ENCODE data around the gene THUMPD2. TPM values are rescaled to one million over a fixed set of nuclear protein-coding genes. Genes with fewer than 3 reads are reported as not detected.

THUMPD2 gene
- polyA plus RNA-seq, 4 donors: 6.5 to 23.8 (median 9.8) TPM

DNA sequence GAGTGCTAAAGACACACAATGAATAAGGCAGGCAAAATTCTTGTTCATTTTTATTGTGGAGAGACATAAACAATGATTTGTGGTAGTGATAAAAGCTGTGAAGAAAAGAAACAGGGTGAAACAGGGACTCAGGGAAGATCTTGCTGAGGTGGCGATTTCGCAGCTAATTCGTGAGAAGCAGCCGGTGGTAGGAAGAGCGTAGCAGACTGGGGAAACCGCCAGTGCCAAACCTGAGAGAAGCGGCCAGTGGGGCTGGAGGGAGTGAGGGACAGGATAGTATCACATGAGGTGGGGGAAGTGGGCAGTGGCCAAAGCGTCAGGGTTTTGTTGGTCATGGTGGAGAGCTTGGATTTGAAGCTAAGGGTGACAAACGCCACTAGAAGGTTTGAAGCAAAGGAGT is 71.1 kb downstream of the THUMPD2 start:
- no peaks in the 10 kb centered on the region for H3K9me3 ChIP-seq (ENCODE audit: control insufficient read depth in 2 of 2, insufficient read depth in 1 of 2, low read depth in 1 of 2, low read length in 1 of 2)
- H3K4me3 ChIP-seq (ENCODE audit: low read depth in 1 of 3, low read length in 3 of 3): no peak overlapping the region
- no peaks in the 10 kb centered on the region for H3K4me1 ChIP-seq (ENCODE audit: control insufficient read depth in 3 of 3, insufficient read depth in 2 of 3, low read depth in 1 of 3, low read length in 2 of 3)
- no peak for DNase-seq
- no peak overlapping the region for H3K27ac ChIP-seq (ENCODE audit: low read depth in 1 of 3, low read length in 2 of 3)
- H3K27me3 ChIP-seq (ENCODE audit: control insufficient read depth in 3 of 3, insufficient read depth in 3 of 3, low read length in 3 of 3): no peaks in the 10 kb centered on the region
- no peak for FAIRE-seq
- no peaks in the 10 kb centered on the region for H3K36me3 ChIP-seq (ENCODE audit: control insufficient read depth in 3 of 3, insufficient read depth in 2 of 3, low read depth in 1 of 3, low read length in 3 of 3)
- 94 to 97% (median 96%) methylated on average over 9 of the region's 9 CpGs for WGBS, 3 donors

DNA sequence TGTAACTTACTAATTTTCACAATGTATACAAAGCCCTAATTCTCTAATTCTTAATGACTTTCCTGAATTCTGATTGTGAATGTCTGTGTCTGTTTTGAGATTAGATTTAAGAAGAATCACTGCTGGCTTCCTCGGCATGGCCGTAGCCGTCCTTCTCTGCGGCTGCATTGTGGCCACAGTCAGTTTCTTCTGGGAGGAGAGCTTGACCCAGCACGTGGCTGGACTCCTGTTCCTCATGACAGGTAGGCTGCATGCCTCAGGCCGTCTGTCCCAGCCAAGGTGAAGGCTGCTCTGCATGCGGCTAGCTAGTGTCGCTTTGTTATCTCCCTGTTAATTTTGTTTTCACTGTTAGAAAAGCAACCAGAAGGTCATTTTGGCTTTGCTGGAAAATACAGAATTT is 72.1 kb downstream of the THUMPD2 start:
- H3K36me3 ChIP-seq (ENCODE audit: control insufficient read depth in 3 of 3, insufficient read depth in 2 of 3, low read depth in 1 of 3, low read length in 3 of 3): no peaks in the 10 kb centered on the region
- no peak for FAIRE-seq
- H3K27me3 ChIP-seq (ENCODE audit: control insufficient read depth in 3 of 3, insufficient read depth in 3 of 3, low read length in 3 of 3): no peaks in the 10 kb centered on the region
- WGBS, 3 donors: 91 to 93% (median 92%) methylated on average over 8 of the region's 8 CpGs
- H3K4me1 ChIP-seq (ENCODE audit: control insufficient read depth in 3 of 3, insufficient read depth in 2 of 3, low read depth in 1 of 3, low read length in 2 of 3): no peaks in the 10 kb centered on the region
- DNase-seq: no peak
- no peak overlapping the region for H3K27ac ChIP-seq (ENCODE audit: low read depth in 1 of 3, low read length in 2 of 3)
- H3K4me3 ChIP-seq (ENCODE audit: low read depth in 1 of 3, low read length in 3 of 3): no peak overlapping the region
- peaks cover 0 to 5% of the 10 kb centered on the region in 2 donors for H3K9me3 ChIP-seq (ENCODE audit: control insufficient read depth in 2 of 2, insufficient read depth in 1 of 2, low read depth in 1 of 2, low read length in 1 of 2)

DNA sequence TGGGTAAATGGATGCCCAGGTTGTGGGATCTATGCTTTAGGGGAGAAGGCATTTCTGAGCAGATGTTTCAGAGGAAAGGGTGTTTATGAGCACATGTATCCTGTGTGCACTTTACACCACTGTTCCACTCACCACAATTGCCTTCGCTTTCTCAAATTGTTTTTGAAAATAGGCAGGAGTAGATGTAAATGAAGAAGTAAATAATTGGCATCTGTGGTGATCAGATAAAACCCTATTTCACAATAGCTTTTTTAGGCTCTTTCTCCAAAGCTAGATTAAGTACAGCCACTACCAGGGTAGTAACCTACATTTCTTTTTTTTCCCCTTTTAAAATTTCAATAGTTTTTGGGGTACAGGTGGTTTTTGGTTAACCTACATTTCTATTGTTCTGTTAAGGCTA is 72.7 kb downstream of the THUMPD2 start:
- no peaks in the 10 kb centered on the region for H3K27me3 ChIP-seq (ENCODE audit: control insufficient read depth in 3 of 3, insufficient read depth in 3 of 3, low read length in 3 of 3)
- no peak overlapping the region for H3K4me3 ChIP-seq (ENCODE audit: low read depth in 1 of 3, low read length in 3 of 3)
- no peaks in the 10 kb centered on the region for H3K36me3 ChIP-seq (ENCODE audit: control insufficient read depth in 3 of 3, insufficient read depth in 2 of 3, low read depth in 1 of 3, low read length in 3 of 3)
- WGBS, 3 donors: 88 to 97% (median 92%) methylated on average over 1 of the region's 1 CpG
- no peak overlapping the region for H3K27ac ChIP-seq (ENCODE audit: low read depth in 1 of 3, low read length in 2 of 3)
- DNase-seq: no peak
- H3K4me1 ChIP-seq (ENCODE audit: control insufficient read depth in 3 of 3, insufficient read depth in 2 of 3, low read depth in 1 of 3, low read length in 2 of 3): no peaks in the 10 kb centered on the region
- FAIRE-seq: no peak
- H3K9me3 ChIP-seq (ENCODE audit: control insufficient read depth in 2 of 2, insufficient read depth in 1 of 2, low read depth in 1 of 2, low read length in 1 of 2): peaks cover 0 to 5% of the 10 kb centered on the region in 2 donors

DNA sequence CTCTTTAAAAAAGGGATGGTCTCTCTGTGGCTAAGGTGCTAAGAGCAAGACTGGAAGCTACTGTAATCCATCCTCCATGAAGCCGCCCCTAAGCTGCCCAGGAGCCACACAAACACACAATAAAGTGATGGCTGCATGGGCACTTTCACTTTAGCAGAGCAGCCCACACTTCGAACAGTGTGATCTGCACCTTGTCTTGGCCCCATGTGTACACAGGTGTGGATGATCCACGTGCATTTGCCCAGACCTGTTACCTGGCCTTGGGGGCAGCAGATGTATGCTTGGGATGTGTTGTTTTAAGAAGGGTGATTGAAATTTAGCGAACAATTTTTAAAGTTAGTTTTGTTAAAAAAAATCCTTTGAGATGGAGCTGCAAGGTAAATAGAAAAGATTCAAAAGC is 73.4 kb downstream of the THUMPD2 start:
- H3K27me3 ChIP-seq (ENCODE audit: control insufficient read depth in 3 of 3, insufficient read depth in 3 of 3, low read length in 3 of 3): no peaks in the 10 kb centered on the region
- no peaks in the 10 kb centered on the region for H3K4me1 ChIP-seq (ENCODE audit: control insufficient read depth in 3 of 3, insufficient read depth in 2 of 3, low read depth in 1 of 3, low read length in 2 of 3)
- DNase-seq (no peak), FAIRE-seq (no peak)
- no peak overlapping the region for H3K27ac ChIP-seq (ENCODE audit: low read depth in 1 of 3, low read length in 2 of 3)
- peaks cover 0 to 5% of the 10 kb centered on the region in 2 donors for H3K9me3 ChIP-seq (ENCODE audit: control insufficient read depth in 2 of 2, insufficient read depth in 1 of 2, low read depth in 1 of 2, low read length in 1 of 2)
- no peaks in the 10 kb centered on the region for H3K36me3 ChIP-seq (ENCODE audit: control insufficient read depth in 3 of 3, insufficient read depth in 2 of 3, low read depth in 1 of 3, low read length in 3 of 3)
- WGBS, 3 donors: 31 to 67% (median 44%) methylated on average over 4 of the region's 4 CpGs
- no peak overlapping the region for H3K4me3 ChIP-seq (ENCODE audit: low read depth in 1 of 3, low read length in 3 of 3)

DNA sequence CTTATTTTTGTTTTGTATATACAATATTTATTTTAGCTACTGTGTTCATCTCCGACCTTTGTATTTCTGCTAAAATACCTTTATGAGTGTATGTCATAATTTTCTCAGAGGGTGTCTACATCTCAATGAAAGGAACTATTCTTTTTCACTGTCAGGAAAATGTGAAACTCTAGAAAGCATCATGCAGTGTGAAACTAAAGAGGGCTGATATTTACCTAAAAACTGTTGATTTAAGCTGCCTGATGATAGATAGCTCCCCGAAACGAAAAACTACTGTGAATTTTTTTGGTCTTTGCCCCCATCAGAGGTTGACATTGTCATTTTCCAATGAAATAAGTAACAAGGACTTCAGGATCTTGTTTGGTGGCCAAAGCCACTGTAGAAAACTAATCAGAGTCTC is 74.5 kb downstream of the THUMPD2 start:
- Histone ChIP-seq H3K27ac (ENCODE audit: low read depth in 1 of 3, low read length in 2 of 3) (no peak overlapping the region), H3K36me3 (ENCODE audit: control insufficient read depth in 3 of 3, insufficient read depth in 2 of 3, low read depth in 1 of 3, low read length in 3 of 3) (no peaks in the 10 kb centered on the region), H3K9me3 (ENCODE audit: control insufficient read depth in 2 of 2, insufficient read depth in 1 of 2, low read depth in 1 of 2, low read length in 1 of 2) (peaks cover 0 to 6% of the 10 kb centered on the region in 2 donors), H3K4me3 (ENCODE audit: low read depth in 1 of 3, low read length in 3 of 3) (no peak overlapping the region), H3K27me3 (ENCODE audit: control insufficient read depth in 3 of 3, insufficient read depth in 3 of 3, low read length in 3 of 3) (no peaks in the 10 kb centered on the region), H3K4me1 (ENCODE audit: control insufficient read depth in 3 of 3, insufficient read depth in 2 of 3, low read depth in 1 of 3, low read length in 2 of 3) (no peaks in the 10 kb centered on the region)
- DNase-seq (no peak), FAIRE-seq (no peak)
- 76 to 86% (median 78%) methylated on average over 3 of the region's 3 CpGs for WGBS, 3 donors

DNA sequence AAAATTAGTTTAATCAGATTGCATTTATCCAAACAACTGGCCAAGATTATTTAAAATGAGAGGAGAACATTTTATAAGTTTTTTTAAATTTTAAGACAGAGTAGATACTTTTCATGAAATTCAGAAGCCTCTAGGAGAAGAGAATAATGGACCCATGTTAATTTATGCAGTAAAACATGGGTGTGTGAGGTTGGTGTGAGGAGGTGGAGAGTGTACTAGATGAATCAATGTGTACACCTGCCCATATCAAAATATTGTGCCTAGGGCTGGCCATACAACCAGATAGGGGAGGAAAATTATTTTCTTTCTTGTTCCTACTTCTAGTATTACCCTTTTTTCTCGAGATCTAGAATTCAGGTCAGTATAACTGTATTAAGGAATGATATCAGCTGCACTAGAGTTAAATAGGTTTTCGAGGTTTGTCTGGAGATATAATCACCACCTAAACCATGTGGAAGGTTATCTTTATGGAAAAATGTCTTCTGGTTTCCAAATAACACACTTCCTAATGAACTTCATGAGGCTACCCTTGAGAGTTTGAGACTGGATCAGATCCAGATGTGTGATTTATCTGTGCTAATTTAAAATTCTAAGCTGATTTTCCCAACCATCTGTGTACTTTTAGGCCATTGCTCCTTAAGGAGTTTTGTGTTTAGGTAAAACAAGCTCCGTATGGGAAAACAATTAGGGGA is 75.7 kb downstream of the THUMPD2 start:
- H3K36me3 ChIP-seq (ENCODE audit: control insufficient read depth in 3 of 3, insufficient read depth in 2 of 3, low read depth in 1 of 3, low read length in 3 of 3): no peaks in the 10 kb centered on the region
- DNase-seq: no peak
- peaks cover 0 to 8% of the 10 kb centered on the region in 2 donors for H3K9me3 ChIP-seq (ENCODE audit: control insufficient read depth in 2 of 2, insufficient read depth in 1 of 2, low read depth in 1 of 2, low read length in 1 of 2)
- no peaks in the 10 kb centered on the region for H3K27me3 ChIP-seq (ENCODE audit: control insufficient read depth in 3 of 3, insufficient read depth in 3 of 3, low read length in 3 of 3)
- 74 to 83% (median 80%) methylated on average over 3 of the region's 3 CpGs for WGBS, 3 donors
- no peak overlapping the region for H3K4me3 ChIP-seq (ENCODE audit: low read depth in 1 of 3, low read length in 3 of 3)
- H3K4me1 ChIP-seq (ENCODE audit: control insufficient read depth in 3 of 3, insufficient read depth in 2 of 3, low read depth in 1 of 3, low read length in 2 of 3): no peaks in the 10 kb centered on the region
- no peak overlapping the region for H3K27ac ChIP-seq (ENCODE audit: low read depth in 1 of 3, low read length in 2 of 3)
- no peak for FAIRE-seq

DNA sequence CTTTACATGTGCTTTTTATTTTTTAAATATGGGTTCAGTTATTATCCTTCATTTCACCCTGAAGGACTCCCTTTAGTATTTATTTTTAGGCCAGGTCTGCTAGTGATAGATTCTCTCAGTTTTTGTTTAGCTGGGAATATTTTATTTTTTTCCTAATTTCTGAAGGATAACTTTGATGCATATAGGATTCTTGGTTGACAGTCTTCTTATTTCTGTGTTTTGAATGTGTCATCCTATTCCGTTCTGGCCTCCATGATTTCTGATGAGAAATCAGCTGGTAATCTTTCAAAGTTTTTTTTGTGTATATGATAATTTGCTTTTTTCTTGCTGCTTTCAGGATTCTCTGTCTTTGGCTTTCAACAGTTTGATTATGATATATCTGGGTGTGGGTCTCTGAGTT is 77.9 kb downstream of the THUMPD2 start:
- Histone ChIP-seq H3K4me3 (ENCODE audit: low read depth in 1 of 3, low read length in 3 of 3) (no peak overlapping the region), H3K4me1 (ENCODE audit: control insufficient read depth in 3 of 3, insufficient read depth in 2 of 3, low read depth in 1 of 3, low read length in 2 of 3) (no peaks in the 10 kb centered on the region), H3K27ac (ENCODE audit: low read depth in 1 of 3, low read length in 2 of 3) (no peak overlapping the region), H3K27me3 (ENCODE audit: control insufficient read depth in 3 of 3, insufficient read depth in 3 of 3, low read length in 3 of 3) (no peaks in the 10 kb centered on the region), H3K9me3 (ENCODE audit: control insufficient read depth in 2 of 2, insufficient read depth in 1 of 2, low read depth in 1 of 2, low read length in 1 of 2) (peaks cover 0 to 8% of the 10 kb centered on the region in 2 donors), H3K36me3 (ENCODE audit: control insufficient read depth in 3 of 3, insufficient read depth in 2 of 3, low read depth in 1 of 3, low read length in 3 of 3) (no peaks in the 10 kb centered on the region)
- FAIRE-seq (no peak), DNase-seq (no peak)
- WGBS, 3 donors: 88 to 93% (median 92%) methylated on average over 1 of the region's 1 CpG

DNA sequence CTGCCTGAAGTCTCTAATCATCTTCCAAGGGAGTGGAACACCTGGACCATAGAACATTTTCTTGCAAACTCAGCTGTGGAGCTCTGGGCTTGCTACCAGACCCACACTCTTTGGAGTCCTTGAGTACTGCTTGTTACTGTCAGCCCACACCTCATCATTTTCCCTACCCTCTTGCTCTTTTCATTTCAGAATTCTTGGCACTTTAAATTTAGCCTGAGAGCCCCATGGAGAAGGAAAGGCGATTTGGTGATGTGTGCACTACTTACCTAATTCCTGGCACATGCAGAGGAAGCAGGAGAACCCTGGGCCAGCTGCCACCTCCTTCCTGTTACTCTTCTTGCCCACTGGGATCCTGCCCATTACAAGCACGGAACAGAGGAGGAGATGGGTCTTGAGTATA is 81.6 kb downstream of the THUMPD2 start:
- Histone ChIP-seq H3K4me1 (ENCODE audit: control insufficient read depth in 3 of 3, insufficient read depth in 2 of 3, low read depth in 1 of 3, low read length in 2 of 3) (no peaks in the 10 kb centered on the region), H3K27ac (ENCODE audit: low read depth in 1 of 3, low read length in 2 of 3) (no peak overlapping the region), H3K36me3 (ENCODE audit: control insufficient read depth in 3 of 3, insufficient read depth in 2 of 3, low read depth in 1 of 3, low read length in 3 of 3) (no peaks in the 10 kb centered on the region), H3K4me3 (ENCODE audit: low read depth in 1 of 3, low read length in 3 of 3) (no peak overlapping the region), H3K9me3 (ENCODE audit: control insufficient read depth in 2 of 2, insufficient read depth in 1 of 2, low read depth in 1 of 2, low read length in 1 of 2) (peaks cover 0 to 7% of the 10 kb centered on the region in 2 donors), H3K27me3 (ENCODE audit: control insufficient read depth in 3 of 3, insufficient read depth in 3 of 3, low read length in 3 of 3) (no peaks in the 10 kb centered on the region)
- DNase-seq: no peak
- no peak for FAIRE-seq
- 66 to 79% (median 67%) methylated on average over 2 of the region's 2 CpGs for WGBS, 3 donors

DNA sequence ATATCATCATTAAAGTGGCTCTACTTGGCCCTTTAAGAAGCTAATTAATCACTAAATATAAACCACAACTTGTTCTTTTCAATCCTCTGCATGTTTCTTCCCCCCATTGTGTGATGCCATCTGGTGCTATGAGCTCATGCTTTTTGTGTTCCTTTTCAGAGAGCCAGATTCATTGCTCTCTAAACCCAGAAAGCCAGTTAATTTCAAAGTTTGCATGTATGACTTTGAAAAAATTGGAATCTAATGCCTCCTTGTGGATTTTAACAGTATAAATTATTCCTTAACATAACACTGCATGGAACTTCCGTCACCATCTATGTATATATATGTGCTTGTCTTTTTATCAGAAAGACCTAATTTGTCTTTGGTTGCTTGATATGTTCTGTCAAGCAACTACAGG is 82.2 kb downstream of the THUMPD2 start:
- Histone ChIP-seq H3K27ac (ENCODE audit: low read depth in 1 of 3, low read length in 2 of 3) (no peak overlapping the region), H3K36me3 (ENCODE audit: control insufficient read depth in 3 of 3, insufficient read depth in 2 of 3, low read depth in 1 of 3, low read length in 3 of 3) (no peaks in the 10 kb centered on the region), H3K4me3 (ENCODE audit: low read depth in 1 of 3, low read length in 3 of 3) (no peak overlapping the region), H3K4me1 (ENCODE audit: control insufficient read depth in 3 of 3, insufficient read depth in 2 of 3, low read depth in 1 of 3, low read length in 2 of 3) (no peaks in the 10 kb centered on the region), H3K9me3 (ENCODE audit: control insufficient read depth in 2 of 2, insufficient read depth in 1 of 2, low read depth in 1 of 2, low read length in 1 of 2) (peaks cover 0 to 3% of the 10 kb centered on the region in 2 donors), H3K27me3 (ENCODE audit: control insufficient read depth in 3 of 3, insufficient read depth in 3 of 3, low read length in 3 of 3) (no peaks in the 10 kb centered on the region)
- peak; percentile 8 to 9 for DNase-seq
- 48 to 52% (median 52%) methylated on average over 1 of the region's 1 CpG for WGBS, 3 donors
- no peak for FAIRE-seq

Measured in small intestine (tissue), 7 donors.